OCI-LY7 (cell line): Measurements from ENCODE around the gene PTPN14.

Experiments
- EZH2phosphoT487 ChIP-seq: fragments of 200-600 bp; sonication (generic); IDR thresholded peaks from 2 replicates; pipeline ENCODE4 v1.6.1; 2018; ENCODE audit warnings: low read depth, borderline replicate concordance, mild to moderate bottlenecking, mixed run types, antibody characterized with exemption, low read length, moderate library complexity, mixed read lengths
- TF ChIP-seq, protein P1 (sequence below): fragments of 200-600 bp; sonication (generic); conservative IDR thresholded peaks from 2 replicates; pipeline ENCODE4 v1.5.1; 2014; ENCODE audit warnings: mild to moderate bottlenecking, antibody characterized with exemption, low read length, moderate library complexity, mixed read lengths

GRCh38 chr1:214471458-214471857 lies 79.9 kb downstream of the PTPN14 start:
- TF ChIP-seq, protein P1, sequence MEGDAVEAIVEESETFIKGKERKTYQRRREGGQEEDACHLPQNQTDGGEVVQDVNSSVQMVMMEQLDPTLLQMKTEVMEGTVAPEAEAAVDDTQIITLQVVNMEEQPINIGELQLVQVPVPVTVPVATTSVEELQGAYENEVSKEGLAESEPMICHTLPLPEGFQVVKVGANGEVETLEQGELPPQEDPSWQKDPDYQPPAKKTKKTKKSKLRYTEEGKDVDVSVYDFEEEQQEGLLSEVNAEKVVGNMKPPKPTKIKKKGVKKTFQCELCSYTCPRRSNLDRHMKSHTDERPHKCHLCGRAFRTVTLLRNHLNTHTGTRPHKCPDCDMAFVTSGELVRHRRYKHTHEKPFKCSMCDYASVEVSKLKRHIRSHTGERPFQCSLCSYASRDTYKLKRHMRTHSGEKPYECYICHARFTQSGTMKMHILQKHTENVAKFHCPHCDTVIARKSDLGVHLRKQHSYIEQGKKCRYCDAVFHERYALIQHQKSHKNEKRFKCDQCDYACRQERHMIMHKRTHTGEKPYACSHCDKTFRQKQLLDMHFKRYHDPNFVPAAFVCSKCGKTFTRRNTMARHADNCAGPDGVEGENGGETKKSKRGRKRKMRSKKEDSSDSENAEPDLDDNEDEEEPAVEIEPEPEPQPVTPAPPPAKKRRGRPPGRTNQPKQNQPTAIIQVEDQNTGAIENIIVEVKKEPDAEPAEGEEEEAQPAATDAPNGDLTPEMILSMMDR, result no peak
- TF ChIP-seq EZH2phosphoT487, result no peak
